CD4-positive, alpha-beta memory T cell (primary cell): Measurements from ENCODE around the gene SLC46A1. TPM values are rescaled to one million over a fixed set of nuclear protein-coding genes. Genes with fewer than 3 reads are reported as not detected.

ENCODE experiments used
- CTCF ChIA-PET: fragments of 350-600 bp; sonication (Branson Sonifier 250); formaldehyde crosslinking; loops from one replicate; lab custom pipeline; 2021; ENCODE audit warnings: inconsistent platforms; ENCODE audit not compliant: partially characterized antibody; lab: Charles Lee
- POLR2A ChIA-PET: fragments of 350-600 bp; sonication (Branson Sonifier 250); formaldehyde crosslinking; loops from one replicate; lab custom pipeline; 2021; ENCODE audit not compliant: partially characterized antibody; lab: Charles Lee
- DNase-seq, 5 donors: peaks; one replicate each; pipeline versions ENCODE4 v3.0.0 to v3.0.0-alpha.2; 2020 to 2022; ENCODE audit warnings: mixed read lengths in 1 of 5
- H3K27ac ChIP-seq: one replicate; pipeline ENCODE4 v1.7.0; 2013; ENCODE audit warnings: low read depth, low read length
- H3K27me3 ChIP-seq: 2 replicates; pipeline ENCODE4 v1.7.0; 2013; ENCODE audit warnings: mild to moderate bottlenecking, low read length, moderate library complexity; ENCODE audit not compliant: insufficient read depth
- H3K36me3 ChIP-seq: 2 replicates; pipeline ENCODE4 v1.7.0; 2013; ENCODE audit warnings: mild to moderate bottlenecking, low read length, moderate library complexity; ENCODE audit not compliant: insufficient read depth
- H3K4me1 ChIP-seq: 2 replicates; pipeline ENCODE4 v1.7.0; 2013; ENCODE audit warnings: mild to moderate bottlenecking, low read length, moderate library complexity; ENCODE audit not compliant: insufficient read depth
- H3K4me3 ChIP-seq, 2 donors: one replicate each; pipeline ENCODE4 v1.7.0; 2013; ENCODE audit warnings: low read length in 2 of 2, mild to moderate bottlenecking in 1 of 2
- H3K9me3 ChIP-seq, 2 donors: one replicate each; pipeline ENCODE4 v1.7.0; 2013; ENCODE audit warnings: low read length in 2 of 2, control low read depth in 1 of 2; ENCODE audit not compliant: control insufficient read depth in 1 of 2
- H3K27ac Mint-ChIP-seq, 7 donors: one replicate each; pipeline ENCODE4 v1.8.0; 2020 to 2021; ENCODE audit warnings: mixed read lengths in 7 of 7, mild to moderate bottlenecking in 6 of 7, inconsistent platforms in 3 of 7, moderate library complexity in 3 of 7
- H3K27me3 Mint-ChIP-seq, 2 donors: one replicate each; pipeline ENCODE4 v1.8.0; 2020 to 2021; ENCODE audit warnings: mixed read lengths in 2 of 2
- H3K36me3 Mint-ChIP-seq, 2 donors: one replicate each; pipeline ENCODE4 v1.8.0; 2020 to 2021; ENCODE audit warnings: mixed read lengths in 2 of 2, inconsistent platforms in 1 of 2, mild to moderate bottlenecking in 1 of 2
- H3K4me1 Mint-ChIP-seq, 4 donors: one replicate each; pipeline ENCODE4 v1.8.0; 2020 to 2021; ENCODE audit warnings: mixed read lengths in 4 of 4, mild to moderate bottlenecking in 1 of 4
- H3K4me3 Mint-ChIP-seq, 8 donors: one replicate each; pipeline ENCODE4 v1.8.0; 2020 to 2021; ENCODE audit warnings: mixed read lengths in 8 of 8, mild to moderate bottlenecking in 7 of 8, moderate library complexity in 6 of 8, inconsistent platforms in 3 of 8
- H3K9me3 Mint-ChIP-seq, 8 donors: one replicate each; pipeline ENCODE4 v1.8.0; 2020 to 2021; ENCODE audit warnings: mixed read lengths in 8 of 8, mild to moderate bottlenecking in 5 of 8, inconsistent platforms in 3 of 8, moderate library complexity in 1 of 8
- intact Hi-C: fragments of 100-400 bp; cut with micrococcal nuclease; formaldehyde crosslinking; loops from one replicate; pipeline ENCODE4 v1.15.1; 2023
- polyA plus RNA-seq, 2 donors: library from polyadenylated mRNA; unstranded; fragments of 300-500 nt; fragmentation: Illumina TruSeq; gene quantifications; one replicate each; pipeline ENCODE4 v1.2.3, GENCODE V29; 2021
- total RNA-seq, 2 experiments: library from RNA; stranded (reverse); gene quantifications; one replicate each; pipeline ENCODE4 v1.2.3, GENCODE V29; 2021

SLC46A1 gene
- total and polyA plus RNA-seq, 4 experiments from 2014 or later, result 2.3 to 2.6 (median 2.4) TPM; not detected in 1

- ChIA-PET CTCF (interaction anchor here (1.9 kb wide), 1 partner anchor 20 kb away, joined by 6 read pairs; no protein-coding TSS in a partner anchor), POLR2A (no interaction called here)
- H3K27me3 Mint-ChIP-seq, result no peaks in the 10 kb centered on the region
- Histone ChIP-seq H3K4me1 (no peaks in the 10 kb centered on the region), H3K4me3 (no peak overlapping the region), H3K27me3 (no peaks in the 10 kb centered on the region), H3K9me3 (no peaks in the 10 kb centered on the region), H3K36me3 (peaks cover 17% of the 10 kb centered on the region), H3K27ac (no peak overlapping the region)
- no peak overlapping the region for H3K4me3 Mint-ChIP-seq
- H3K4me1 Mint-ChIP-seq, result no peaks in the 10 kb centered on the region
- intact Hi-C loops, result no loop called here
- no peak overlapping the region for H3K27ac Mint-ChIP-seq
- H3K9me3 Mint-ChIP-seq, result no peaks in the 10 kb centered on the region
- DNase-seq, result no peak
- H3K36me3 Mint-ChIP-seq, result peaks cover 9 to 33% of the 10 kb centered on the region in 2 donors
Observed at GRCh38 chr17:28396635-28397239, 9.3 kb downstream of the SLC46A1 start.

GRCh38 chr17:28395968-28396367 is 10.0 kb downstream of the SLC46A1 start:
- no peaks in the 10 kb centered on the region for H3K4me1 Mint-ChIP-seq
- no peaks in the 10 kb centered on the region for H3K9me3 Mint-ChIP-seq
- no peaks in the 10 kb centered on the region for H3K27me3 Mint-ChIP-seq
- H3K9me3 ChIP-seq, result no peaks in the 10 kb centered on the region
- no peaks in the 10 kb centered on the region for H3K4me1 ChIP-seq
- H3K27ac ChIP-seq, result no peak overlapping the region
- no peak for DNase-seq
- intact Hi-C loops, result no loop called here
- CTCF ChIA-PET, result no interaction called here
- POLR2A ChIA-PET, result no interaction called here
- peaks cover 17% of the 10 kb centered on the region for H3K36me3 ChIP-seq
- H3K27me3 ChIP-seq, result no peaks in the 10 kb centered on the region
- H3K36me3 Mint-ChIP-seq, result peaks cover 16 to 40% of the 10 kb centered on the region in 2 donors
- H3K4me3 Mint-ChIP-seq, result no peak overlapping the region
- peak overlapping the region in 1 of 7 donors; percentile 57 for H3K27ac Mint-ChIP-seq
- H3K4me3 ChIP-seq, result no peak overlapping the region

- intact Hi-C loops, result no loop called here
- CTCF ChIA-PET, result interaction anchor here (0.7 kb wide), 1 partner anchor 124 kb away, joined by 3 read pairs; no protein-coding TSS in a partner anchor
- no peak overlapping the region for H3K4me3 ChIP-seq
- POLR2A ChIA-PET, result no interaction called here
- no peaks in the 10 kb centered on the region for H3K4me1 ChIP-seq
- no peak overlapping the region for H3K27ac ChIP-seq
- H3K36me3 ChIP-seq, result peaks cover 22% of the 10 kb centered on the region
- Mint-ChIP-seq H3K27me3 (no peaks in the 10 kb centered on the region), H3K4me3 (no peak overlapping the region), H3K27ac (peak overlapping the region in 2 of 7 donors; percentile 12 to 57), H3K9me3 (no peaks in the 10 kb centered on the region), H3K36me3 (peaks cover 22 to 45% of the 10 kb centered on the region in 2 donors), H3K4me1 (no peaks in the 10 kb centered on the region)
- H3K9me3 ChIP-seq, result no peaks in the 10 kb centered on the region
- DNase-seq, result no peak
- no peaks in the 10 kb centered on the region for H3K27me3 ChIP-seq
Observed at GRCh38 chr17:28395426-28395825, 10.6 kb downstream of the SLC46A1 start.

- intact Hi-C loops, result no loop called here
- POLR2A ChIA-PET, result no interaction called here
- DNase-seq, result no peak
- Histone ChIP-seq H3K27me3 (no peaks in the 10 kb centered on the region), H3K27ac (no peak overlapping the region), H3K4me3 (no peak overlapping the region), H3K9me3 (no peaks in the 10 kb centered on the region), H3K4me1 (no peaks in the 10 kb centered on the region), H3K36me3 (peaks cover 31% of the 10 kb centered on the region)
- Mint-ChIP-seq H3K27ac (peak overlapping the region in 1 of 7 donors; percentile 23), H3K36me3 (peaks cover 29 to 54% of the 10 kb centered on the region in 2 donors), H3K9me3 (no peaks in the 10 kb centered on the region), H3K4me1 (peaks cover 0 to 4% (median 0%) of the 10 kb centered on the region in 4 donors), H3K27me3 (no peaks in the 10 kb centered on the region), H3K4me3 (no peak overlapping the region)
- CTCF ChIA-PET, result interaction anchor here (0.7 to 0.8 kb wide), 2 partner anchors 34 to 125 kb away, joined by 3 read pairs; no protein-coding TSS in a partner anchor
Observed at GRCh38 chr17:28394337-28395116, 11.5 kb downstream of the SLC46A1 start.

- no peak overlapping the region for H3K27ac ChIP-seq
- Mint-ChIP-seq H3K27ac (no peak overlapping the region), H3K27me3 (no peaks in the 10 kb centered on the region), H3K4me3 (no peak overlapping the region), H3K9me3 (no peaks in the 10 kb centered on the region), H3K36me3 (peaks cover 36 to 56% of the 10 kb centered on the region in 2 donors), H3K4me1 (peaks cover 0 to 8% (median 1%) of the 10 kb centered on the region in 4 donors)
- intact Hi-C loops, result no loop called here
- H3K4me3 ChIP-seq, result no peak overlapping the region
- no peaks in the 10 kb centered on the region for H3K9me3 ChIP-seq
- CTCF ChIA-PET, result interaction anchor here (1.6 kb wide), 1 partner anchor 8 kb away, joined by 4 read pairs; no protein-coding TSS in a partner anchor
- DNase-seq, result no peak
- peaks cover 41% of the 10 kb centered on the region for H3K36me3 ChIP-seq
- POLR2A ChIA-PET, result no interaction called here
- no peaks in the 10 kb centered on the region for H3K4me1 ChIP-seq
- no peaks in the 10 kb centered on the region for H3K27me3 ChIP-seq
Observed at GRCh38 chr17:28392491-28392890, 13.5 kb downstream of the SLC46A1 start.

- no peaks in the 10 kb centered on the region for H3K27me3 ChIP-seq
- H3K27ac ChIP-seq, result no peak overlapping the region
- no peaks in the 10 kb centered on the region for H3K4me1 ChIP-seq
- H3K9me3 ChIP-seq, result no peaks in the 10 kb centered on the region
- POLR2A ChIA-PET, result interaction anchor here (0.7 kb wide), 1 partner anchor 56 kb away, joined by 4 read pairs; the partner anchor contains the start of genes IFT20 and TNFAIP1
- intact Hi-C loops, result no loop called here
- H3K4me1 Mint-ChIP-seq, result peaks cover 0 to 10% (median 1%) of the 10 kb centered on the region in 4 donors
- peaks cover 41% of the 10 kb centered on the region for H3K36me3 ChIP-seq
- H3K27me3 Mint-ChIP-seq, result no peaks in the 10 kb centered on the region
- H3K4me3 Mint-ChIP-seq, result no peak overlapping the region
- H3K4me3 ChIP-seq, result no peak overlapping the region
- DNase-seq, result no peak
- peak overlapping the region in 2 of 7 donors; percentile 15 to 81 for H3K27ac Mint-ChIP-seq
- no peaks in the 10 kb centered on the region for H3K9me3 Mint-ChIP-seq
- H3K36me3 Mint-ChIP-seq, result peaks cover 37 to 55% of the 10 kb centered on the region in 2 donors
- CTCF ChIA-PET, result interaction anchor here (0.6 to 1.6 kb wide), 3 partner anchors 9 to 33 kb away, joined by 3 to 9 read pairs (median 4); no protein-coding TSS in a partner anchor
Observed at GRCh38 chr17:28391401-28391800, 14.6 kb downstream of the SLC46A1 start.

- Mint-ChIP-seq H3K4me3 (no peak overlapping the region), H3K27me3 (no peaks in the 10 kb centered on the region), H3K4me1 (peaks cover 0 to 11% (median 1%) of the 10 kb centered on the region in 4 donors), H3K27ac (peak overlapping the region in 2 of 7 donors; percentile 15 to 81), H3K36me3 (peaks cover 37 to 54% of the 10 kb centered on the region in 2 donors), H3K9me3 (no peaks in the 10 kb centered on the region)
- CTCF ChIA-PET, result interaction anchor here (1.5 to 1.6 kb wide), 2 partner anchors 10 to 26 kb away, joined by 4 to 9 read pairs; no protein-coding TSS in a partner anchor
- H3K36me3 ChIP-seq, result peaks cover 37% of the 10 kb centered on the region
- no peaks in the 10 kb centered on the region for H3K9me3 ChIP-seq
- intact Hi-C loops, result no loop called here
- no peak for DNase-seq
- POLR2A ChIA-PET, result interaction anchor here (0.7 kb wide), 1 partner anchor 56 kb away, joined by 4 read pairs; the partner anchor contains the start of genes IFT20 and TNFAIP1
- no peak overlapping the region for H3K27ac ChIP-seq
- H3K4me1 ChIP-seq, result peaks cover 2% of the 10 kb centered on the region
- H3K27me3 ChIP-seq, result no peaks in the 10 kb centered on the region
- no peak overlapping the region for H3K4me3 ChIP-seq
Observed at GRCh38 chr17:28390984-28391383, 15.0 kb downstream of the SLC46A1 start.
